HG03457 (cell line): ENCODE results near the gene BCL2A1.
"Not testable (repeated sequence)": the region's sequence is repeated elsewhere in the genome, so short reads cannot be mapped to it uniquely, and the experiment has no call there.

ENCODE experiments used
- ATAC-seq: cut with Tn5 transposase; IDR thresholded peaks from one replicate; pipeline ENCODE4 v1.9.1; 2021; ENCODE audit warnings: moderate number of reproducible peaks; ENCODE audit not compliant: unreplicated experiment

BCL2A1 gene

GRCh38 chr15:79989682-79990081 lies 18.7 kb upstream of the BCL2A1 start:
- no peak for ATAC-seq

- ATAC-seq = no peak
Observed at GRCh38 chr15:79989183-79989582, 18.2 kb upstream of the BCL2A1 start.

DNA sequence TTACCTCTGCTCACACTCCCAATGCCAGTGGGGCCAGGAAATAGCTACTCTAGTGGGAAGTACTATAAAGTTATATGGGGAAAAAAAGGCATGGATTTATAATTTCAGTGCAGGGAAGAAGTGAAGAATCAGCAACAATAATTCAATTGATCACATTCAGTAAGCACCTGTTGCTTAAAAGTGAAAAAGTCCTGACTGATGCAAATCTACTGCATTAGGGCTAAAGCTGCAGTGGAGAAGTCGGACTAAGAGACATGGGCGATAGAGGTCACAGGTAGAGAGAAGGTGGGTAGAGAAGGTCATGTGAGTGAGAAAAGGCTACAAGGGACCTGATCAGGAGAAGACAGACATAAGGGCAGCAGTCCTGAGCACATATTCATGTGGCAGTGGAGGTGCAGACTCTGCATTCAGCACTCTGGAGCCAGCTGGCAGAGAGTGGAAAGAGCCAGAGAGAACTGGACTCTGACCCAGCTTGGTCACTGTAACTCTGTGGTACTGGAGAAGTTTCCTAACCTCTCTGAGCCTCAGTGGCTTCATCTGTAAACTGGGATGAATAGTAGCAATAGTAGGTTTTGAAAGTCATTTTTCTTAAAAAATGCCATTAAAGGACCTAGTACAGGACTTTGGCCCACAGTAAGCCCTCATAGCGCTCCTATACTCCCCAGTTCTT lies 17.6 kb upstream of the BCL2A1 start:
- ATAC-seq = no peak

DNA sequence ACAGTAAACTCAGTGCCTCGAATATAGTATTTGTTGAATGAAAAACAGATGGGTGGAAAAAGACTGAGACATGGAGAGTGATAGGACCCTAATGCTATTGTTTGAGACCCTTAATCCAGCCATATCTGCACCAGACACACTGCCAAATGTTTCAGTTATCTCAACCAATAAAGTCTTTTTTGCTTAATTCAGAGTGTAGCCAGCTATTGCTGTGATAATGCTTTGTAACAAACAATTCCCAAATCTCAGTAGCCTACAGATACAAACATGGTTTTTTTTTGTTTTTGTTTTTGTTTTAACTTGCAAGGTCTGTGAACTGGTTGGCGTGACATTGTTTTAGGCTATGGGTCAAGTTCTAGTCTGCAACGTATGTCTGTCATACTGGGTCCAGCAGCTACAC lies 17.0 kb upstream of the BCL2A1 start:
- ATAC-seq = no peak

GRCh38 chr15:79987569-79987955 lies 16.6 kb upstream of the BCL2A1 start:
- ATAC-seq = no peak

DNA sequence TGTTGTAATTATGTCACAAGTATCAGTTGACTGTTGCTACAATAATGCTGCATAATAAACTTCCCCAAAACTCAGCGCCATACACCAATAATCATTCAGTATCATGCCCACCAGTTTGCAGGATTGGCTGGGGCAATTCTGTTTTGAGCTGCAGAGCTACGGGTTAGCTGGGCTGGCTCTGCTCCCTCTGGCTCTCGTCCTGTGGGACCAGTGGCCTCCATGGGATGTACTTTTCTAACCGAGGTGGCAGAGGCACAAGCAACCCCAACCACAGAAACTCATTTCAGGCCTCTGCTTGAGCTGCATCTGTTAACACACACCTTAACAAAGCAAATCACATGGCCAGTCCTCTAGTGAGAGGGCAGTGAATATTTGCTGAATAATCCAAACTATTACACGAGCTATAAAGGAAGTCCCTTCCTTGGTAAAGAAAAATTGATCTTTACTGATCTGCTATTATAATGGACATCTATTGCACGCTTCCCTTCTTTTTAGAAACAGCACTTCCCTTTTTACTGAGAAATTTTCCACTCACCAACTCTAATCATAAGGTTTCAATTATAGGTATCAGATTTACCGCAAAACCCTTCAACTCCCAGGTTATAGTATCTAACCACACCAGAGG lies 10.9 kb upstream of the BCL2A1 start:
- no peak for ATAC-seq

DNA sequence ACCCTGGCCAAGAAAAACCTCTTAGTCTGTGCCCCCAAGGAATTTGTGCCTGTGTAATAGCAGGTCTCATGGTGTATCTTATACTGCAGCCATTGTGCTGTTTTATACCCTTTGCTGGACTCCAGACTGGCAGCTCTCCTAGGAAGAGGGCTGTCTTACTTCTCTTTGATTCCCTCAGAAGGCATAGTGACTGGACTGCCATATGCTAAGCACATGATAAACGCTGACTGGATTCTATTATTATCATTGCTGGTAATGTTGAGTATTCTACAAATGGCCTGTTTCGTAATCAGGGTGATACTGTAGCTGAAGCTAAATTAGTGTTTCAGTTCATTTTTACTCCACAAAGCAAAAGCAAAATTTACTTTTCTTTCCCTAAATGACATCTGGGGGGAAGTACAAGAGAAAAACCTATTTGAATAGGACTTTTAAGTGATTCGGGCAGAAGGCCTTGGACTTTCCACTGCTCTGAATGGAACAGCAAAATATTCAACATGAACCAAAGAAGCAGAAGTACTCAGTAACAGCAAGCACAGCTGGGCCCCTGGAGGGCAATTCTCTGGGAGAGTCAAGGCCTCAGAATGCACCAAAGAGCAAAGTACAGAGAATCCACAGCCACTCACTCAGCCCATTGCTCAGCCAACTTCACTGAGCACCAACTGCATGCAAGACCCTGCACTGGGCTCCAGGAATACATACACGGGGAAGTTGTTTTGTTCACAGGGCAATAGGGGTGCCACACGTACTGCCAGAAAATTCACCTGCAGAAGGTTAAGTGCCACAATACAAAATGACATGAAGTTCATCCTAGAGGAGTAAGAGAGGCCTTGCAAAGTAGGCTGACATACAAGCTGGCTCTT lies 7.9 kb upstream of the BCL2A1 start:
- peak; percentile 50 for ATAC-seq

DNA sequence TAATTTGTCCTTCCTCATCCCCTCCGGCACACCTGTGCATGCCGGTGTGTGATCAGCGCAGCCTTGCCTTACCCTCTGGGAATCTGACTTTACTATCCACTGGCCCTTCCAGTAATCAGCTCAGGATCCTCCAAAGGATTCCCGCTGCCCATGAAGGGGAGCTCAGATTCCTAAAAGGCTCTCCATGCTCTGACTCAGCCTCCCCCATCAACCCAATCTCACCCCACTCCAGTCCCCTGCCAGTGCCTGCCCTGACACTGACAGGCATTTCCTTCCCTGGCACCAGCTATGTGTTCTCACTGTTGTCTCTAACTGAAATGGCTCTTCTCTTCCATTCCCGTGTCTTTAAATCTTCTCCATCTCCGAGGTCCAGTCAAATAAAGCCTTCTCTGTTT lies 7.3 kb upstream of the BCL2A1 start:
- ATAC-seq = no peak

- peak; percentile 44 for ATAC-seq
Observed at GRCh38 chr15:79977431-79978054, 6.5 kb upstream of the BCL2A1 start.

- ATAC-seq = no peak
Observed at GRCh38 chr15:79973456-79974195, 2.6 kb upstream of the BCL2A1 start.

- ATAC-seq = no peak
Observed at GRCh38 chr15:79972863-79973262, 1.9 kb upstream of the BCL2A1 start.

GRCh38 chr15:79970181-79970580 lies 815 bp downstream of the BCL2A1 start:
- ATAC-seq = no peak

- no peak for ATAC-seq
Observed at GRCh38 chr15:79969146-79969545, 1.9 kb downstream of the BCL2A1 start.

GRCh38 chr15:79967298-79968182 lies 3.5 kb downstream of the BCL2A1 start:
- no peak for ATAC-seq

- ATAC-seq = no peak
Observed at GRCh38 chr15:79966634-79967297, 4.2 kb downstream of the BCL2A1 start.

GRCh38 chr15:79965846-79966630 lies 5.0 kb downstream of the BCL2A1 start:
- no peak for ATAC-seq

DNA sequence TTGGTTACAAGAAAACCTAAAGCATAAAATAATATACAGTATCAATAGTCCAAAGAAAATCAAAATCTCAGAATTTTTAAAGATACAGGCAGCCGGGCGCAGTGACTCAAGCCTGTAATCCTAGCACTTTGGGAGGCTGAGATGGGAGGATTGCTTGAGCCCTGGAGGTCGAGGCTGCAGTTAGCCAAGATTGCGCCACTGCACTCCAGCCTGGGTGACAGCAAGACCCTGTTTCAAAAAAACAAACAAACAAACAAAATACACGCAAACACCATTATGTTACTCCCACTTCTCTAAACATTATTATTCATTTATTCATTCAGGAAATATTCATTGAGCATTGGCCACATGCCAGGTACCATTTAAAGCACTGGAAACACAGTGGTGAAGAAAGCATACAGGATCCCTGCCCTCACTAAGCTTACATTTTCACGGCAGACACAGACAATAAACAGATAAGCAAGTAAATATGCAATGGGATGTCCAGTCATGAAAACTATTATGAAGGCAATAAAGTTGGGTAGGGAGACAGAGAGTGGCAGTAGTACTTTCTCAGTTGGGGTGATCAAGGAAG lies 6.7 kb downstream of the BCL2A1 start:
- no peak for ATAC-seq

DNA sequence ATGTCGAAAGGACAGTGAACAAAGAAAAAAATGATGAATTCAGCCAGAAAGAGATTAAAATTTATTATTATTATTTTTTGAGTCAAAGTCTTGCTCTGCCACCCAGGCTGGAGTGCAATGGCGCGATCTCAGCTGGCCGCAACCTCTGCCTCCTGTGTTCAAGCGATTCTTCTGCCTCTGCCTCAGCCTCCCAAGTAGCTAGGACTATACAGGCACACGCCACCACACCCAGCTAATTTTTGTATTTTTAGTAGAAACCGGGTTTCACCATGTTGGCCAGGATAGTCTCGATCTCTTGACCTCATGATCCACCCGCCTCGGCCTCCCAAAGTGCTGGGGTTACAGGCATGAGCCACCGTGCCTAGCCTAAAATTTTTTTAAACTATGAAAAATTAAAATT lies 8.1 kb downstream of the BCL2A1 start:
- ATAC-seq = not testable (repeated sequence)
